ENCODE measurements around the gene SPAG4.

DNA sequence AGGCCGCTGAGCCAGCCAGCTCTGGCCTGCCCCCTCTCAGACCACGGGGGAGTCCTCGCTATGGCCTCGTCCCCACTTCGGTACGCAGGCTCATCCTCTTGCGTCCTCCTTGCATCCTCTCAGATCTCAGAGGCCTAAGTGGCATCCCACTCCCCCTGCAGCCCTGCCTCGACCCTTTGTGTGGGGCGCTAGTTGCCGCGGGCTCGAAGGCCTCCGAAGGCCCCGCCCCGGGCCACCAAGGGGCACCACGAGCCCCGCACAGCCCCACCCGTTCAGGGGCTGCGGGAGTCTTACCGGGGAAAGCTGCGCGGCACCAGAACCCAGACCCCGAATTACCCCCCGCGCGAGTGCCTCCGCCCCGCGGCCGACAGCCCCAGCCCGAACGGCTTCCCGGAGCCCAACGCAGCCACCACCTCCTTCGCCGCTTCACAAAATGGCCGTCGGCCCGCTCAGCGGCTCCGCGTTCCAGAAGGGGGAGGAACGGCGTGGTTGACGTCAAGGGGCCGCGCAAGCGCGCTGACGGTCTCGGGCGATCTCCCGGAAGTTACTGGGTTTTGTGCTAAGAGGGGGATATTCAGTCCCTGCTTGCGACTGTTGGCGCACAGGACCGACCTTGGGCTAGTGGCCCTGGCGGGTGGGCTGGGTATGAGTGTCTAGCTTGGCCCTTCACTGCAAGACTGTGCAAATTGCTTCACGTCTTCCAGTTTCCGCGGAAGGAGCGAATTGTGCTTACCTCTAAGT is 49.0 kb downstream of the SPAG4 start, which contains the start of the genes CPNE1 and RBM12:
- TF ChIP-seq, protein P1, sequence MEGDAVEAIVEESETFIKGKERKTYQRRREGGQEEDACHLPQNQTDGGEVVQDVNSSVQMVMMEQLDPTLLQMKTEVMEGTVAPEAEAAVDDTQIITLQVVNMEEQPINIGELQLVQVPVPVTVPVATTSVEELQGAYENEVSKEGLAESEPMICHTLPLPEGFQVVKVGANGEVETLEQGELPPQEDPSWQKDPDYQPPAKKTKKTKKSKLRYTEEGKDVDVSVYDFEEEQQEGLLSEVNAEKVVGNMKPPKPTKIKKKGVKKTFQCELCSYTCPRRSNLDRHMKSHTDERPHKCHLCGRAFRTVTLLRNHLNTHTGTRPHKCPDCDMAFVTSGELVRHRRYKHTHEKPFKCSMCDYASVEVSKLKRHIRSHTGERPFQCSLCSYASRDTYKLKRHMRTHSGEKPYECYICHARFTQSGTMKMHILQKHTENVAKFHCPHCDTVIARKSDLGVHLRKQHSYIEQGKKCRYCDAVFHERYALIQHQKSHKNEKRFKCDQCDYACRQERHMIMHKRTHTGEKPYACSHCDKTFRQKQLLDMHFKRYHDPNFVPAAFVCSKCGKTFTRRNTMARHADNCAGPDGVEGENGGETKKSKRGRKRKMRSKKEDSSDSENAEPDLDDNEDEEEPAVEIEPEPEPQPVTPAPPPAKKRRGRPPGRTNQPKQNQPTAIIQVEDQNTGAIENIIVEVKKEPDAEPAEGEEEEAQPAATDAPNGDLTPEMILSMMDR (IDR thresholded peaks at IDR 0.05) = peak in 1 of 6 experiments; percentile 5
- peak in 3 of 4 donors; percentile 86 to 96 (median 91) for TF ChIP-seq POLR2A (IDR thresholded peaks at IDR 0.05)

Data from esophagus squamous epithelium (tissue), 4 donors.